Measurements from ENCODE around the gene IGF2.

The IGF2 gene

GRCh38 chr11:2122907-2123627, 16.1 kb downstream of the IGF2 start:
- no peak for DNase-seq (ENCODE audit: low spot score)

- no peak for DNase-seq (ENCODE audit: low spot score)
These were observed 16.8 kb downstream of the IGF2 start for GRCh38 chr11:2122222-2122906.

- no peak for DNase-seq (ENCODE audit: low spot score)
These were observed 17.7 kb downstream of the IGF2 start for GRCh38 chr11:2121227-2122130.

GRCh38 chr11:2120359-2121100, 18.7 kb downstream of the IGF2 start:
- DNase-seq (ENCODE audit: low spot score), result no peak

DNA sequence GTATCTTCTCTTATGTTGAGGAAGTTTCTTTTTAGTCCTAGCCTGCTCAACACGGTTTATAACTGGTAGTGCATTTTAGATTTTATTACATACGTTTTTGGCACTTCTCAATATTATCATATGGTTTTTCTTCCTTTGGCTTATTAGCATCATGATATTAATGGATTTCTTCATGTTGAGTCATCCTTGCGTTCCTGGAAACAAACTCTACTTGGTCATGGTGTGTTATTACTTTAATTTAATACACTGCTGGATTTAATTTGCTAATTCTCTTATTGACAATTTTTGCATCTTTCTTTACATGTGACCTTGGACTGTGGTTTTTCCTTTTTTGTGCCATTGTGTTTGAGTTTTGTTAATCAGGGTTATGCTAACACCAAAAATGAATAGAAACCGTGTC, 20.5 kb downstream of the IGF2 start:
- no peak for DNase-seq (ENCODE audit: low spot score)

- DNase-seq (ENCODE audit: low spot score), result no peak
These were observed 22.5 kb downstream of the IGF2 start for GRCh38 chr11:2116680-2117079.

DNA sequence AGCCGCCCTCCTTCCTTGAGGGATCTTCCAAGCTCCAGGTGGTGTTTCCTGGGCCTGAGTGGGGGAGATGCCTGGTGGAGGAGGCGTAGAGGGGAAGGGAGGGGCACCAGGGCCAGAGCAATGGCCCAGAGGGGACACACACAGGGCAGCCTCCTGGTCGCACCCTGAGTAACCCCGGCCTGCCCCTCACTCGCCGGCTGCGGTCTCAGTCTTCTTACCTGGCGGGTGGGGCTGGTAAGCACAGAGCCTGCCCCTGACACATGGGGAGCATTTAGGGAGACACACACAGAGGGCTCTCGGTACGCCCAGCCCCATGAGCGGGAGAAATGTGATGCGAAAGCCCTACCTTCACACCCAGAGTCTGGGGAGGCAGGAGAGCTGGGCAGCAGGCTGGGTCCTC, 23.9 kb downstream of the IGF2 start:
- no peak for DNase-seq (ENCODE audit: low spot score)

GRCh38 chr11:2114430-2115241, 24.6 kb downstream of the IGF2 start:
- no peak for DNase-seq (ENCODE audit: low spot score)

GRCh38 chr11:2113776-2114175, 25.4 kb downstream of the IGF2 start:
- no peak for DNase-seq (ENCODE audit: low spot score)

DNA sequence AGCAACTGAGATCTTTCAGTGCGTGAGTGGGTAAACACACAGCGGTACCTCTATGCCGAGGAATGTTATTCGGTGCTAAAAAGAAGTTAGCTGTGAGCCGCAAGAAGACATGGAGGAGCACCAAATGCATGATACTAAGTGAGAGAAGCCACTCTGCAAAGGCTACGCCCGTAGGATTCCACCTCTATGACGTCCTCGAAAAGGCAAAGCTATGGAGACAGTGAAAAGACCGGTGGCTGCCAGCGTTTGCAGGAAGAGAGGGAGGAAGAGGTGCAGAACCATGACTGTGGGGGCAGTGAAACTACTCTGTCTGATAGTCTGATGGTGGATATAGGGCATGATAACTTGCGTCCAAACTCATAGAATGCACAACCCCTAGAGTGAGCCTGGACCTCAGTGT, 28.7 kb downstream of the IGF2 start:
- no peak for DNase-seq (ENCODE audit: low spot score)

- no peak for DNase-seq (ENCODE audit: low spot score)
These were observed 29.6 kb downstream of the IGF2 start for GRCh38 chr11:2109541-2110019.

GRCh38 chr11:2108675-2109491, 30.3 kb downstream of the IGF2 start:
- no peak for DNase-seq (ENCODE audit: low spot score)

DNA sequence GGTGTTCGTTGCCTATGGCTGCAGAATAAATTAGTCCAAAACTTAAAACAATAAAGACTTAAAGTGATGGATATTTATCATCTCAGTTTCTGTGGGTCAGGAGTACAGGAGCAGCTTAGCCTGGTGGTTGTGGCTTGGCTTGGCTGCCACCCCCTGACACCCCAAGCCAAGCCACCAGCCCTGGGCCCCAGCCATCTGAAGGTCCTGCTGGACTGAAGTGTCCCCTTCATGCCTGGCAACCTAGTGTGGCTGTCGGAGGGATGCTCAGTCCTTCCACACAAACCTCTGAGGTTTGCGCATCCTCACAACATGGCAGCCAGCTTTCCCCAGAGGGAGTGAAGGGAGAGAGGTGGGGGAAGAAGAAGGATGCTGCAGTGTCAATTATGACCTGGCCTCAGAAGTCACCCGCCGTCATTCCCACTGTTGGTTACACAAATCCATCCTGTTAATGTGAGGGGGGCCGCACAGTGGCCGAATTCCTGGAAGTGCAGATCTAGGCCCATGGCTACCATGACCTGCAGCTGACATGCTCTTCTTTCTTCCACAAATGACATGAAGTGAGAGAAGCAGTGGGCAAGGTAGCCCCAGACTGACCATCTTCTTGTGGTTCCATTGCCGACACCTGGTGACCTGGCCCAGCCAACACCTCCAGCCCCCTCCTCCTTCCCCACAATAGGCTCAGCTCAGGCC, 31.1 kb downstream of the IGF2 start:
- no peak for DNase-seq (ENCODE audit: low spot score)

DNA sequence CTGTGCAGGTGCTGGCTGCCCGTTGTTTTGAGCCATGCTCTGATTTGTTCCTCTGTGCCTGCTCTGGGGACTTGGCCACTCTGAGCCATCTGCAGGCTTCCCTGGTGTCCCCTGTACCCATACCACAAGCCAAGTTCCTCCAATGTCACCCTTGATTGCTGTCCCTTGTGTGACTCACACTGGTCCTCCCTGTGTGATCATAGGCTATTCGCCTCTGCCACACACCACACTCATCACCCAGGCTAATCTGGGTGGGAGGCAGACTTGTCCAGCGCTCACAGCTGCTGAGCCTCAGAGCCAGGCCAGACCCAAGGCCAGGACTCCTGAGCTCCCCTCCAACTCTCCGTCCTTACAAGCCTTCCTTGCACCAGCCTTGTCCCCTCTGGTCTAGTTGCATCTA, 31.7 kb downstream of the IGF2 start:
- DNase-seq (ENCODE audit: low spot score), result no peak

- no peak for DNase-seq (ENCODE audit: low spot score)
These were observed 32.5 kb downstream of the IGF2 start for GRCh38 chr11:2106583-2107209.

DNA sequence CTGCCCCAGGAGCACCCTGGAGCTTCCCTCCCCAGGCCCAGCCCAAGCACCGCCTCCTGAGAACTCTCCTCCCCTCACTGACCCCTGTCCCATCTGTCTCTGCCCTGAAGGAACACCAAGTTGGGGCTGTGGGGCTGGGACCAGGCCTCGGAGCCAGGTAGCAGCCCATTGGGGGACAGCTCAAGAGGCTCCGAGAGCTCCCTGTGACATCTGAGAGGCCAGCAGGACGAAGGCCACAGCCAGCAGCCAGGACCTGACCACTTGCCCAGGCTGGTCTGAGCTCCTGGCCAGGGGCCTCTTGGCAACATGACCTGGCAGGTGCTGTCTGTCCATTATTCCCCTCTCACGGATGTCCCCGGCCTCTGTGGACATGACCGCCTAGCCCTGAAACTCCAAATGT, 33.7 kb downstream of the IGF2 start:
- no peak for DNase-seq (ENCODE audit: low spot score)

- DNase-seq (ENCODE audit: low spot score), result no peak
These were observed 34.4 kb downstream of the IGF2 start for GRCh38 chr11:2104524-2105440.

All from NAMALWA (cell line).